PFSK-1 (cell line): ENCODE data around the gene DIAPH2.

Source experiments
- FOXP2 ChIP-seq: optimal IDR thresholded peaks from 2 replicates; pipeline ENCODE3; 2011; ENCODE audit warnings: borderline replicate concordance, control low read depth, inconsistent platforms; ENCODE audit not compliant: insufficient read depth; ENCODE audit errors: extremely low read length, extremely low read depth
- POLR2AphosphoS5 ChIP-seq: IDR thresholded peaks from 2 replicates; pipeline ENCODE4 v1.6.1; 2012; ENCODE audit warnings: low read depth, mild to moderate bottlenecking, control low read depth, low read length, moderate library complexity
- REST ChIP-seq, 2 experiments: IDR thresholded peaks; 2 replicates each; pipeline versions ENCODE4 v1.6.1 to v1.8.0; 2011 to 2012; ENCODE audit warnings: low read depth in 2 of 2, low read length in 2 of 2, control low read depth in 1 of 2, inconsistent platforms in 1 of 2, mild to moderate bottlenecking in 1 of 2, moderate library complexity in 1 of 2; ENCODE audit not compliant: insufficient read depth in 1 of 2
- SIN3A ChIP-seq: IDR thresholded peaks from 2 replicates; pipeline ENCODE4 v1.6.1; 2012; ENCODE audit warnings: mild to moderate bottlenecking, low read length, moderate library complexity, borderline replicate concordance; ENCODE audit not compliant: insufficient read depth
- TAF1 ChIP-seq: IDR thresholded peaks from 2 replicates; pipeline ENCODE4 v1.6.1; 2012; ENCODE audit warnings: low read length, control low read depth, borderline replicate concordance; ENCODE audit not compliant: insufficient read depth

DIAPH2 gene

GRCh38 chrX:96987228-96987627 lies 302.6 kb downstream of the DIAPH2 start:
- TF ChIP-seq POLR2AphosphoS5 = no peak
- no peak for TF ChIP-seq TAF1
- TF ChIP-seq REST (IDR thresholded peaks at IDR 0.05; ENCODE audit: insufficient read depth in 1 of 2, low read depth in 2 of 2, low read length in 2 of 2) = no peak
- TF ChIP-seq FOXP2 = no peak
- TF ChIP-seq SIN3A = no peak

- no peak for TF ChIP-seq FOXP2
- TF ChIP-seq REST (IDR thresholded peaks at IDR 0.05; ENCODE audit: insufficient read depth in 1 of 2, low read depth in 2 of 2, low read length in 2 of 2) = no peak
- no peak for TF ChIP-seq SIN3A
- no peak for TF ChIP-seq TAF1
- TF ChIP-seq POLR2AphosphoS5 = no peak
These were observed 305.4 kb downstream of the DIAPH2 start for GRCh38 chrX:96989830-96990571.

GRCh38 chrX:96994093-96994492 lies 309.5 kb downstream of the DIAPH2 start:
- TF ChIP-seq REST (IDR thresholded peaks at IDR 0.05; ENCODE audit: insufficient read depth in 1 of 2, low read depth in 2 of 2, low read length in 2 of 2) (no peak), SIN3A (no peak), FOXP2 (no peak), TAF1 (no peak), POLR2AphosphoS5 (no peak)

GRCh38 chrX:96997196-96997595 lies 312.6 kb downstream of the DIAPH2 start:
- TF ChIP-seq SIN3A (no peak), POLR2AphosphoS5 (no peak)

- TF ChIP-seq TAF1 (no peak), SIN3A (no peak), POLR2AphosphoS5 (no peak), REST (IDR thresholded peaks at IDR 0.05; ENCODE audit: insufficient read depth in 1 of 2, low read depth in 2 of 2, low read length in 2 of 2) (no peak), FOXP2 (no peak)
These were observed 316.2 kb downstream of the DIAPH2 start for GRCh38 chrX:97000682-97001368.
